GM23338 (cell line): Measurements from ENCODE around the gene ROCK2. TPM values are rescaled to one million over a fixed set of nuclear protein-coding genes. Genes with fewer than 3 reads are reported as not detected.

Experiments
- ATAC-seq: fragments of 200-7000 bp; cut with Tn5 transposase; 3 replicates; pipeline ENCODE4 v1.9.1; 2020
- DNase-seq: peaks from one replicate; pipeline ENCODE4 v3.0.0-alpha.2; 2015; ENCODE audit warnings: low spot score
- H2AFZ ChIP-seq: fragments of 200-600 bp; sonication (generic); 2 replicates; pipeline ENCODE4 v1.8.0; 2016; ENCODE audit warnings: antibody characterized with exemption, mild to moderate bottlenecking, moderate library complexity
- H3F3A ChIP-seq: fragments of 200-600 bp; sonication (generic); replicated peaks from 2 replicates; pipeline ENCODE4 v1.8.0; 2017; ENCODE audit warnings: antibody characterized with exemption, mixed run types, low read depth
- H3K27ac ChIP-seq: fragments of 200-600 bp; sonication (generic); 2 replicates; pipeline ENCODE4 v1.6.1; 2016; ENCODE audit warnings: low read depth
- H3K27me3 ChIP-seq: fragments of 200-600 bp; sonication (generic); 2 replicates; pipeline ENCODE4 v1.8.0; 2016; ENCODE audit warnings: mild to moderate bottlenecking, mixed run types, moderate library complexity; ENCODE audit not compliant: insufficient read depth
- H3K36me3 ChIP-seq: fragments of 200-600 bp; sonication (generic); 2 replicates; pipeline ENCODE4 v1.8.0; 2016; ENCODE audit warnings: mild to moderate bottlenecking; ENCODE audit not compliant: insufficient read depth
- H3K4me1 ChIP-seq: fragments of 200-600 bp; sonication (generic); 2 replicates; pipeline ENCODE4 v1.8.0; 2016; ENCODE audit warnings: mild to moderate bottlenecking, moderate library complexity; ENCODE audit not compliant: insufficient read depth
- H3K4me2 ChIP-seq: fragments of 200-600 bp; sonication (generic); 2 replicates; pipeline ENCODE4 v1.7.1; 2017; ENCODE audit warnings: mixed run types
- H3K4me3 ChIP-seq: fragments of 200-600 bp; sonication (generic); 2 replicates; pipeline ENCODE4 v1.6.1; 2016; ENCODE audit warnings: mixed run types
- H3K79me2 ChIP-seq: fragments of 200-600 bp; sonication (generic); replicated peaks from 2 replicates; pipeline ENCODE4 v1.8.0; 2017; ENCODE audit warnings: mild to moderate bottlenecking; ENCODE audit not compliant: insufficient read depth
- H3K9me2 ChIP-seq: fragments of 200-600 bp; sonication (generic); 2 replicates; pipeline ENCODE4 v1.8.0; 2017; ENCODE audit not compliant: insufficient read depth
- H4K20me1 ChIP-seq: fragments of 200-600 bp; sonication (generic); replicated peaks from 2 replicates; pipeline ENCODE4 v1.8.0; 2017; ENCODE audit warnings: mild to moderate bottlenecking; ENCODE audit not compliant: insufficient read depth
- H3K27ac Mint-ChIP-seq: 2 replicates; pipeline ENCODE4 v1.8.0; 2020; ENCODE audit warnings: inconsistent platforms, mild to moderate bottlenecking, moderate library complexity, mixed read lengths
- H3K27me3 Mint-ChIP-seq: 3 replicates; pipeline ENCODE4 v1.8.0; 2022; ENCODE audit warnings: low read depth, mild to moderate bottlenecking, moderate library complexity, mixed read lengths, inconsistent platforms; ENCODE audit not compliant: insufficient read depth, poor library complexity
- H3K36me3 Mint-ChIP-seq: 3 replicates; pipeline ENCODE4 v1.8.0; 2021; ENCODE audit warnings: low read depth, mild to moderate bottlenecking, inconsistent platforms, moderate library complexity, mixed read lengths
- H3K4me1 Mint-ChIP-seq: 3 replicates; pipeline ENCODE4 v1.8.0; 2020; ENCODE audit warnings: mild to moderate bottlenecking, inconsistent platforms, mixed read lengths
- H3K4me3 Mint-ChIP-seq: 3 replicates; pipeline ENCODE4 v1.8.0; 2021; ENCODE audit warnings: moderate library complexity, mild to moderate bottlenecking, inconsistent platforms, mixed read lengths
- H3K9me3 Mint-ChIP-seq: 3 replicates; pipeline ENCODE4 v1.8.0; 2020; ENCODE audit warnings: moderate library complexity, mild to moderate bottlenecking, inconsistent platforms, mixed read lengths
- CREB1 ChIP-seq: fragments of 250-450 bp; sonication (Bioruptor Pico); IDR thresholded peaks from 2 replicates; pipeline ENCODE4 v1.5.0; 2020; ENCODE audit warnings: low read depth, mild to moderate bottlenecking, moderate library complexity
- CTCF ChIP-seq, 2 experiments: fragments of 200-600 bp in 1 of 2; sonication (generic) in 1 of 2; conservative IDR thresholded peaks; 2 replicates each; pipeline versions ENCODE4 v1.5.1 to v1.6.1; 2016 to 2017; ENCODE audit warnings: antibody characterized with exemption in 2 of 2, low read depth in 2 of 2, mild to moderate bottlenecking in 2 of 2, moderate library complexity in 1 of 2
- EZH2 ChIP-seq: fragments of 200-600 bp; sonication (generic); IDR thresholded peaks from one replicate; pipeline ENCODE4 v1.8.0; 2017; ENCODE audit warnings: antibody characterized with exemption, mild to moderate bottlenecking, low read depth; ENCODE audit not compliant: unreplicated experiment
- EZH2phosphoT487 ChIP-seq: fragments of 200-600 bp; sonication (generic); IDR thresholded peaks from one replicate; pipeline ENCODE4 v1.8.1; 2018; ENCODE audit warnings: antibody characterized with exemption; ENCODE audit not compliant: unreplicated experiment
- JUNB ChIP-seq: IDR thresholded peaks from one replicate; pipeline ENCODE4 v1.6.1; 2016; ENCODE audit warnings: antibody characterized with exemption; ENCODE audit not compliant: unreplicated experiment
- POLR2AphosphoS5 ChIP-seq: IDR thresholded peaks from 2 replicates; pipeline ENCODE4 v1.6.1; 2016; ENCODE audit warnings: antibody characterized with exemption, low read depth
- REST ChIP-seq: IDR thresholded peaks from one replicate; pipeline ENCODE4 v1.6.1; 2018; ENCODE audit warnings: antibody characterized with exemption; ENCODE audit not compliant: unreplicated experiment
- ZNF114 ChIP-seq: fragments of 250-450 bp; sonication (Bioruptor Pico); IDR thresholded peaks from 2 replicates; pipeline ENCODE4 v1.5.0; 2020; ENCODE audit warnings: mild to moderate bottlenecking, moderate library complexity
- ZNF331 ChIP-seq: fragments of 250-450 bp; sonication (Bioruptor Pico); IDR thresholded peaks from 2 replicates; pipeline ENCODE4 v1.5.0; 2020; ENCODE audit warnings: low read depth, mild to moderate bottlenecking, moderate library complexity
- ZNF462 ChIP-seq: fragments of 250-450 bp; sonication (Bioruptor Pico); IDR thresholded peaks from 2 replicates; pipeline ENCODE4 v1.5.0; 2020; ENCODE audit warnings: mild to moderate bottlenecking, moderate library complexity
- polyA plus RNA-seq: library from polyadenylated mRNA; unstranded; fragments of >200 nt; fragmentation: Nextera tagmentation; extraction: Ambion mirVana; gene quantifications from 2 replicates; pipeline ENCODE4 v1.2.1, GENCODE V29; 2016
- total RNA-seq: library from RNA; depleted of rRNA; stranded (reverse); fragments of >200 nt; shearing (Covaris generic); gene quantifications from 2 replicates; pipeline ENCODE4 v1.2.3, GENCODE V29; 2014

The ROCK2 gene
- total and polyA plus RNA-seq, 2 experiments from 2014 or later, result 16.4 to 28.0 TPM

- TF ChIP-seq REST (no peak), CTCF (conservative IDR thresholded peaks at IDR 0.05; ENCODE audit: low read depth in 2 of 2) (no peak), ZNF331 (no peak), EZH2 (no peak), ZNF114 (no peak), JUNB (no peak), EZH2phosphoT487 (no peak), CREB1 (CRISPR knock-in tag) (no peak)
Measured at GRCh38 chr2:11373096-11373495, 28.7 kb upstream of the ROCK2 start (continued).

- Histone ChIP-seq H2AFZ (no peak overlapping the region), H4K20me1 (no peaks in the 10 kb centered on the region), H3K4me2 (no peak overlapping the region), H3K4me3 (no peak overlapping the region), H3K9me2 (no peaks in the 10 kb centered on the region), H3K27me3 (no peaks in the 10 kb centered on the region), H3K27ac (no peak overlapping the region), H3K4me1 (peaks cover 9% of the 10 kb centered on the region; the same call in 1 of the 2 replicates), H3K79me2 (no peaks in the 10 kb centered on the region), H3F3A (no peaks in the 10 kb centered on the region), H3K36me3 (no peaks in the 10 kb centered on the region)
- Mint-ChIP-seq H3K27ac (no peak overlapping the region), H3K36me3 (no peaks in the 10 kb centered on the region), H3K4me3 (no peak overlapping the region), H3K9me3 (no peaks in the 10 kb centered on the region), H3K4me1 (peaks cover 16% of the 10 kb centered on the region), H3K27me3 (peaks cover 3% of the 10 kb centered on the region)
- DNase-seq (no peak), ATAC-seq (no peak)
- no peak for TF ChIP-seq JUNB
- TF ChIP-seq ZNF462, result no peak
- TF ChIP-seq EZH2, result no peak
- no peak for TF ChIP-seq POLR2AphosphoS5
- TF ChIP-seq CTCF (conservative IDR thresholded peaks at IDR 0.05; ENCODE audit: low read depth in 2 of 2), result no peak
Measured at GRCh38 chr2:11371092-11371937, 26.9 kb upstream of the ROCK2 start.
